ENCODE measurements around the gene MYOF.

DNA sequence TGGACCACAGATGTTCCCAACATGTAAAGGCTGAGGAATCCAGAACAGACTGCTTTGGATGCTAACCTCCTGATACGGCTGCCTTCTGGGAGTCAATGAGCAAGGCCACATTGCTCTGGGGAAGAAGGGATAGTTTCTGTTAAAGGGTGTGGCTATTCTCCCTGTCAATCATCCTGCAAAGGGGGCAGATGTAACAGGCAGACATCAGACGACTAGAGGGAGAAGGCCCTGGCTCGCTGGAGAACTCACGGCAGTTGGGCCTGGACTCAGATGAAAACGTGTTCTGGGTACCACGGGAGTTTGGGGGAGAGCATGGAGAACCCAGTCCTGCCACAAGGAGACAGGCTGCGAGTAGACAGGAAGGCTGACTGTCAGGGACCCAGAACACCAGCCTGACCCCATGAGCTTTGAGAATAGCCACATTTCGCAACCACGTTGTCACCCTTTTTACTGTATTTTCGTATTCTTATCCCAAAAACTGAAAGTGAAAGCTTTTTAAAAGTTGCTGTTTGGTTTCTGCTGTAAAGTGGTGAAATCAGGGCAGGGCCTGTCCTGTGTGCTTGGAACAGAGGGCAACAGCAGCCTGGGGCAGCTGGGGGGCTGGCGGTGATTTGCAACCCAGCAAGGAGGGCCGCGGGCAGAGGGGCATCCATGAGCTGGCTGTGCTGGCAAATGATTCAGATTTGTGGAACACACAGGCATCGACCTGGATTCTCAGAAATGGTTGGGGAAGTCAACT is 95.3 kb downstream of the MYOF start:
- TF ChIP-seq TAF1 (IDR thresholded peaks at IDR 0.05; ENCODE audit: low read depth, low read length), result no peak
- no peak for TF ChIP-seq POLR2A (IDR thresholded peaks at IDR 0.05; ENCODE audit: low read depth, low read length)
